ENCODE data around the gene TLE1. TPM values are rescaled to one million over a fixed set of nuclear protein-coding genes. Genes with fewer than 3 reads are reported as not detected.

Gene TLE1
- total and polyA plus RNA-seq, 9 donors = 25.8 to 58.1 (median 41.1) TPM

GRCh38 chr9:81550207-81550583 is 139.2 kb downstream of the TLE1 start:
- DNase-seq = no peak
- Histone ChIP-seq H3K4me3 (no peak overlapping the region), H3K4me1 (ENCODE audit: insufficient read depth) (peaks cover 5% of the 10 kb centered on the region), H3K9me3 (no peaks in the 10 kb centered on the region), H3K27me3 (no peaks in the 10 kb centered on the region), H3K27ac (no peak overlapping the region), H3K36me3 (no peaks in the 10 kb centered on the region)
- intact Hi-C loops (cut with DNase I) = loop anchor here in 1 of 4 donors (10.0 kb wide), 1 partner anchor 65 kb away; no protein-coding TSS in a partner anchor
- 59 to 77% (median 74%) methylated on average over 3 of the region's 3 CpGs for WGBS, 3 donors
- TF ChIP-seq POLR2A (IDR thresholded peaks at IDR 0.05) = no peak
- no peak for TF ChIP-seq EP300 (IDR thresholded peaks at IDR 0.05)
- no peak for TF ChIP-seq CTCF (IDR thresholded peaks at IDR 0.05)

- Histone ChIP-seq H3K9me3 (no peaks in the 10 kb centered on the region), H3K4me1 (ENCODE audit: insufficient read depth) (peaks cover 5% of the 10 kb centered on the region), H3K27ac (no peak overlapping the region), H3K4me3 (no peak overlapping the region), H3K27me3 (no peaks in the 10 kb centered on the region), H3K36me3 (no peaks in the 10 kb centered on the region)
- TF ChIP-seq EP300 (IDR thresholded peaks at IDR 0.05) = no peak
- TF ChIP-seq POLR2A (IDR thresholded peaks at IDR 0.05) = no peak
- TF ChIP-seq CTCF (IDR thresholded peaks at IDR 0.05) = no peak
- DNase-seq = no peak
- WGBS, 3 donors = 75 to 76% (median 76%) methylated on average over 6 of the region's 6 CpGs
- intact Hi-C loops (cut with DNase I) = loop anchor here in 1 of 4 donors (10.0 kb wide), 1 partner anchor 65 kb away; no protein-coding TSS in a partner anchor
Observed at GRCh38 chr9:81549500-81550206, 139.7 kb downstream of the TLE1 start.

GRCh38 chr9:81548911-81549310 is 140.4 kb downstream of the TLE1 start:
- Histone ChIP-seq H3K4me3 (no peak overlapping the region), H3K4me1 (ENCODE audit: insufficient read depth) (peaks cover 5% of the 10 kb centered on the region), H3K27me3 (no peaks in the 10 kb centered on the region), H3K27ac (no peak overlapping the region), H3K36me3 (no peaks in the 10 kb centered on the region), H3K9me3 (no peaks in the 10 kb centered on the region)
- intact Hi-C loops (cut with DNase I) = no loop called here
- TF ChIP-seq EP300 (IDR thresholded peaks at IDR 0.05) (no peak), CTCF (IDR thresholded peaks at IDR 0.05) (no peak), POLR2A (IDR thresholded peaks at IDR 0.05) (no peak)
- DNase-seq = no peak
- WGBS, 3 donors = 48 to 69% (median 64%) methylated on average over 2 of the region's 2 CpGs

GRCh38 chr9:81546489-81546888 is 142.9 kb downstream of the TLE1 start:
- H3K4me1 ChIP-seq (ENCODE audit: insufficient read depth) = peaks cover 5% of the 10 kb centered on the region
- no peak overlapping the region for H3K27ac ChIP-seq
- H3K9me3 ChIP-seq = no peaks in the 10 kb centered on the region
- no peak overlapping the region for H3K4me3 ChIP-seq
- intact Hi-C loops (cut with DNase I) = no loop called here
- no peaks in the 10 kb centered on the region for H3K27me3 ChIP-seq
- WGBS, 3 donors = 4 to 15% (median 6%) methylated on average over 4 of the region's 4 CpGs
- no peaks in the 10 kb centered on the region for H3K36me3 ChIP-seq
- no peak for DNase-seq
- TF ChIP-seq POLR2A (IDR thresholded peaks at IDR 0.05) (no peak), CTCF (IDR thresholded peaks at IDR 0.05) (no peak), EP300 (IDR thresholded peaks at IDR 0.05) (no peak)
